GM08714 (cell line): ENCODE measurements around the gene ZNF532.

Experiments
- H3K4me3 ChIP-seq: fragments of 200-500 bp; sonication (Bioruptor generic); 2 replicates; pipeline ENCODE4 v1.5.1; 2014; ENCODE audit warnings: mild to moderate bottlenecking, low read length, inconsistent platforms
- ZNF274 ChIP-seq: IDR thresholded peaks from 2 replicates; pipeline ENCODE4 v1.6.1; 2012; ENCODE audit warnings: mild to moderate bottlenecking, low read depth, low read length

ZNF532 gene

GRCh38 chr18:58922995-58923394, 58.3 kb downstream of the ZNF532 start:
- TF ChIP-seq ZNF274: no peak

GRCh38 chr18:58924473-58924872, 59.8 kb downstream of the ZNF532 start:
- TF ChIP-seq ZNF274: no peak
- no peak overlapping the region for H3K4me3 ChIP-seq

More at GRCh38 chr18:58922995-58923394, 58.3 kb downstream of the ZNF532 start:
- H3K4me3 ChIP-seq: no peak overlapping the region

- H3K4me3 ChIP-seq: no peak overlapping the region
- TF ChIP-seq ZNF274: no peak
Observed at GRCh38 chr18:58927659-58928058, 63.0 kb downstream of the ZNF532 start.

- no peak overlapping the region for H3K4me3 ChIP-seq
- no peak for TF ChIP-seq ZNF274
Observed at GRCh38 chr18:58928386-58928785, 63.7 kb downstream of the ZNF532 start.

GRCh38 chr18:58929206-58929605, 64.5 kb downstream of the ZNF532 start:
- H3K4me3 ChIP-seq: no peak overlapping the region
- no peak for TF ChIP-seq ZNF274

GRCh38 chr18:58934356-58934755, 69.7 kb downstream of the ZNF532 start:
- no peak for TF ChIP-seq ZNF274

GRCh38 chr18:58934933-58935577, 70.4 kb downstream of the ZNF532 start:
- TF ChIP-seq ZNF274: no peak
- no peak overlapping the region for H3K4me3 ChIP-seq

More at GRCh38 chr18:58934356-58934755, 69.7 kb downstream of the ZNF532 start:
- H3K4me3 ChIP-seq: no peak overlapping the region

GRCh38 chr18:58937071-58937886, 72.6 kb downstream of the ZNF532 start:
- no peak for TF ChIP-seq ZNF274
- no peak overlapping the region for H3K4me3 ChIP-seq

- no peak overlapping the region for H3K4me3 ChIP-seq
- TF ChIP-seq ZNF274: no peak
Observed at GRCh38 chr18:58937887-58938267, 73.2 kb downstream of the ZNF532 start.

GRCh38 chr18:58941426-58942099, 76.9 kb downstream of the ZNF532 start:
- no peak overlapping the region for H3K4me3 ChIP-seq
- no peak for TF ChIP-seq ZNF274

- TF ChIP-seq ZNF274: no peak
- no peak overlapping the region for H3K4me3 ChIP-seq
Observed at GRCh38 chr18:58943896-58944295, 79.2 kb downstream of the ZNF532 start.

GRCh38 chr18:58947136-58947732, 82.6 kb downstream of the ZNF532 start:
- H3K4me3 ChIP-seq: no peak overlapping the region; the same call in 1 of the 2 replicates
- no peak for TF ChIP-seq ZNF274

- TF ChIP-seq ZNF274: no peak
- no peak overlapping the region for H3K4me3 ChIP-seq
Observed at GRCh38 chr18:58949031-58949430, 84.4 kb downstream of the ZNF532 start.

- TF ChIP-seq ZNF274: no peak
- H3K4me3 ChIP-seq: no peak overlapping the region
Observed at GRCh38 chr18:58951986-58952702, 87.5 kb downstream of the ZNF532 start.
